ENCODE results near the gene BABAM2. TPM values are rescaled to one million over a fixed set of nuclear protein-coding genes. Genes with fewer than 3 reads are reported as not detected.

Gene BABAM2
- total RNA-seq, 1 experiment from 2014 or later, result 27.1 TPM

GRCh38 chr2:27916293-27916995, 25.9 kb downstream of the BABAM2 start:
- no CpG with 5 or more reads among the region's 1 CpG for WGBS (ENCODE audit: extremely low coverage, insufficient read length, low lambda C conversion rate)
- H3K56ac ChIP-seq (ENCODE audit: insufficient read length, low read depth, low read length), result no peak overlapping the region
- H3K4me3 Mint-ChIP-seq, result no peak overlapping the region
- H3K4me1 Mint-ChIP-seq, result no peaks in the 10 kb centered on the region
- no peaks in the 10 kb centered on the region for H3K9me3 ChIP-seq (ENCODE audit: control insufficient read depth, low read depth, low read length)
- H3K27me3 Mint-ChIP-seq (ENCODE audit: low read depth), result no peaks in the 10 kb centered on the region
- no peak overlapping the region for H2BK15ac ChIP-seq (ENCODE audit: low read depth, low read length)
- no peak overlapping the region for H3K14ac ChIP-seq (ENCODE audit: insufficient read depth, low read length)
- H3K4me2 ChIP-seq (ENCODE audit: insufficient read depth, insufficient read length, low read length), result no peak overlapping the region
- no peak overlapping the region for H3K23ac ChIP-seq (ENCODE audit: insufficient read length, low read depth, low read length)
- H2AFZ ChIP-seq (ENCODE audit: low read length), result no peak overlapping the region
- no peak for DNase-seq
- H2BK5ac ChIP-seq (ENCODE audit: insufficient read length, low read length), result no peak overlapping the region
- H3K27ac ChIP-seq (ENCODE audit: insufficient read length, low read depth, low read length), result no peak overlapping the region
- H2AK5ac ChIP-seq (ENCODE audit: insufficient read length, low read length), result no peak overlapping the region
- no peak overlapping the region for H4K91ac ChIP-seq (ENCODE audit: insufficient read length, low read depth, low read length)
- H2BK12ac ChIP-seq (ENCODE audit: insufficient read length, low read depth, low read length), result no peak overlapping the region
- H4K20me1 ChIP-seq (ENCODE audit: control insufficient read depth, insufficient read depth, insufficient read length), result no peaks in the 10 kb centered on the region
- no peak overlapping the region for H2BK120ac ChIP-seq (ENCODE audit: low read depth, low read length, poor library complexity, severe bottlenecking)
- no peaks in the 10 kb centered on the region for H3K36me3 Mint-ChIP-seq (ENCODE audit: insufficient read depth in 1 of 3, low read depth in 3 of 3)
- no peaks in the 10 kb centered on the region for H3K4me1 ChIP-seq (ENCODE audit: insufficient read depth, low read length)
- H3K18ac ChIP-seq (ENCODE audit: insufficient read length, low read depth, low read length), result no peak overlapping the region
- TF ChIP-seq, protein P1, sequence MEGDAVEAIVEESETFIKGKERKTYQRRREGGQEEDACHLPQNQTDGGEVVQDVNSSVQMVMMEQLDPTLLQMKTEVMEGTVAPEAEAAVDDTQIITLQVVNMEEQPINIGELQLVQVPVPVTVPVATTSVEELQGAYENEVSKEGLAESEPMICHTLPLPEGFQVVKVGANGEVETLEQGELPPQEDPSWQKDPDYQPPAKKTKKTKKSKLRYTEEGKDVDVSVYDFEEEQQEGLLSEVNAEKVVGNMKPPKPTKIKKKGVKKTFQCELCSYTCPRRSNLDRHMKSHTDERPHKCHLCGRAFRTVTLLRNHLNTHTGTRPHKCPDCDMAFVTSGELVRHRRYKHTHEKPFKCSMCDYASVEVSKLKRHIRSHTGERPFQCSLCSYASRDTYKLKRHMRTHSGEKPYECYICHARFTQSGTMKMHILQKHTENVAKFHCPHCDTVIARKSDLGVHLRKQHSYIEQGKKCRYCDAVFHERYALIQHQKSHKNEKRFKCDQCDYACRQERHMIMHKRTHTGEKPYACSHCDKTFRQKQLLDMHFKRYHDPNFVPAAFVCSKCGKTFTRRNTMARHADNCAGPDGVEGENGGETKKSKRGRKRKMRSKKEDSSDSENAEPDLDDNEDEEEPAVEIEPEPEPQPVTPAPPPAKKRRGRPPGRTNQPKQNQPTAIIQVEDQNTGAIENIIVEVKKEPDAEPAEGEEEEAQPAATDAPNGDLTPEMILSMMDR (conservative IDR thresholded peaks at IDR 0.05), result no peak
- H3K9me3 Mint-ChIP-seq, result no peaks in the 10 kb centered on the region
- no peak overlapping the region for H3K27ac Mint-ChIP-seq
- H4K8ac ChIP-seq (replicated peaks; ENCODE audit: insufficient read length, low read depth, low read length), result no peak overlapping the region
- no peak overlapping the region for H2BK20ac ChIP-seq (ENCODE audit: low read depth, low read length, poor library complexity, severe bottlenecking)
- H3T11ph ChIP-seq (ENCODE audit: low read length), result no peak overlapping the region
- no peak overlapping the region for H3K4ac ChIP-seq (ENCODE audit: low read depth, low read length)
- no peaks in the 10 kb centered on the region for H3K27me3 ChIP-seq (ENCODE audit: insufficient read depth, low read length)
- H3K23me2 ChIP-seq (ENCODE audit: insufficient read length, low read depth, low read length, poor library complexity, severe bottlenecking), result no peaks in the 10 kb centered on the region
- no peak overlapping the region for H4K5ac ChIP-seq (ENCODE audit: insufficient read length, low read depth, low read length)
- no peaks in the 10 kb centered on the region for H3K79me1 ChIP-seq (ENCODE audit: insufficient read depth, low read depth, low read length, poor library complexity, severe bottlenecking)
- H3K9ac ChIP-seq (ENCODE audit: extremely low read depth, insufficient read length, low read length), result no peak overlapping the region
- no peaks in the 10 kb centered on the region for H3K79me2 ChIP-seq (ENCODE audit: insufficient read depth, low read length)

Measured in H9 (cell line).